Immature natural killer cell (primary cell): ENCODE measurements around the gene C9orf153. TPM values are rescaled to one million over a fixed set of nuclear protein-coding genes. Genes with fewer than 3 reads are reported as not detected.

Experiments
- DNase-seq, 3 donors: peaks; one replicate each; pipeline ENCODE4 v3.0.0; 2022; ENCODE audit warnings: mixed read lengths in 1 of 3
- H3K27ac Mint-ChIP-seq, 6 donors: one replicate each; pipeline ENCODE4 v1.8.0; 2020; ENCODE audit warnings: mixed read lengths in 6 of 6, mild to moderate bottlenecking in 5 of 6, inconsistent platforms in 4 of 6, moderate library complexity in 3 of 6
- H3K27me3 Mint-ChIP-seq, 3 donors: one replicate each; pipeline ENCODE4 v1.8.0; 2020 to 2021; ENCODE audit warnings: low read depth in 3 of 3, mild to moderate bottlenecking in 3 of 3, mixed read lengths in 3 of 3, moderate library complexity in 3 of 3, inconsistent platforms in 1 of 3
- H3K36me3 Mint-ChIP-seq, 3 donors: one replicate each; pipeline ENCODE4 v1.8.0; 2020; ENCODE audit warnings: mixed read lengths in 3 of 3, inconsistent platforms in 2 of 3, mild to moderate bottlenecking in 2 of 3
- H3K4me1 Mint-ChIP-seq, 2 donors: one replicate each; pipeline ENCODE4 v1.8.0; 2020; ENCODE audit warnings: inconsistent platforms in 2 of 2, mild to moderate bottlenecking in 2 of 2, mixed read lengths in 2 of 2, moderate library complexity in 1 of 2
- H3K4me3 Mint-ChIP-seq, 5 donors: one replicate each; pipeline ENCODE4 v1.8.0; 2020; ENCODE audit warnings: mild to moderate bottlenecking in 5 of 5, mixed read lengths in 5 of 5, inconsistent platforms in 3 of 5, moderate library complexity in 3 of 5
- H3K9me3 Mint-ChIP-seq, 6 donors: one replicate each; pipeline ENCODE4 v1.8.0; 2020; ENCODE audit warnings: mild to moderate bottlenecking in 6 of 6, mixed read lengths in 6 of 6, inconsistent platforms in 4 of 6, moderate library complexity in 3 of 6
- polyA plus RNA-seq, 3 donors: library from polyadenylated mRNA; unstranded; fragments of 300-500 nt; fragmentation: Illumina TruSeq; gene quantifications; one replicate each; pipeline ENCODE4 v1.2.3, GENCODE V29; 2021

Gene C9orf153
- polyA plus RNA-seq, 3 donors from 2014 or later: not detected

- peak; percentile 98 to 99 (median 99) for DNase-seq
- Mint-ChIP-seq H3K4me1 (peaks cover 35 to 44% of the 10 kb centered on the region in 2 donors), H3K4me3 (peak within 1 kb of the TSS; percentile 88 to 97 (median 95))
Observed at GRCh38 chr9:86282077-86282978, 22.9 kb upstream of the C9orf153 start, which contains the start of gene ISCA1. TSS of gene ISCA1 (minus strand) at chr9:86282538. CDS start at chr9:86282458, 80 bp downstream.

GRCh38 chr9:86281593-86282076 lies 22.2 kb upstream of the C9orf153 start:
- Mint-ChIP-seq H3K9me3 (no peaks in the 10 kb centered on the region), H3K4me3 (peak overlapping the region; percentile 85 to 97 (median 95)), H3K27ac (peak overlapping the region; percentile 70 to 97 (median 92)), H3K4me1 (peaks cover 41 to 49% of the 10 kb centered on the region in 2 donors), H3K27me3 (peaks cover 5 to 13% (median 10%) of the 10 kb centered on the region in 3 donors), H3K36me3 (peaks cover 0 to 7% (median 0%) of the 10 kb centered on the region in 3 donors)
- no peak for DNase-seq

More at GRCh38 chr9:86282077-86282978, 22.9 kb upstream of the C9orf153 start, which contains the start of gene ISCA1:
- Mint-ChIP-seq H3K27ac (peak within 1 kb of the TSS; percentile 92 to 99 (median 96)), H3K36me3 (peaks cover 0 to 7% (median 0%) of the 10 kb centered on the region in 3 donors), H3K9me3 (no peaks in the 10 kb centered on the region), H3K27me3 (peaks cover 5 to 13% (median 10%) of the 10 kb centered on the region in 3 donors)

- DNase-seq: no peak
- Mint-ChIP-seq H3K27ac (no peak overlapping the region), H3K4me1 (peaks cover 41 to 51% of the 10 kb centered on the region in 2 donors), H3K27me3 (peaks cover 5 to 13% (median 11%) of the 10 kb centered on the region in 3 donors), H3K9me3 (no peaks in the 10 kb centered on the region), H3K4me3 (peak overlapping the region; percentile 3 to 97 (median 86)), H3K36me3 (peaks cover 0 to 7% (median 0%) of the 10 kb centered on the region in 3 donors)
Observed at GRCh38 chr9:86280580-86280979, 21.1 kb upstream of the C9orf153 start.

- peaks cover 0 to 7% (median 0%) of the 10 kb centered on the region in 3 donors for H3K36me3 Mint-ChIP-seq
- peaks cover 5 to 13% (median 12%) of the 10 kb centered on the region in 3 donors for H3K27me3 Mint-ChIP-seq
- H3K4me1 Mint-ChIP-seq: peaks cover 41 to 59% of the 10 kb centered on the region in 2 donors
- no peak for DNase-seq
- peak overlapping the region in 2 of 6 donors; percentile 53 to 62 for H3K27ac Mint-ChIP-seq
- H3K9me3 Mint-ChIP-seq: no peaks in the 10 kb centered on the region
- H3K4me3 Mint-ChIP-seq: peak overlapping the region in 4 of 5 donors; percentile 49 to 64 (median 54)
Observed at GRCh38 chr9:86279839-86280238, 20.4 kb upstream of the C9orf153 start.

DNA sequence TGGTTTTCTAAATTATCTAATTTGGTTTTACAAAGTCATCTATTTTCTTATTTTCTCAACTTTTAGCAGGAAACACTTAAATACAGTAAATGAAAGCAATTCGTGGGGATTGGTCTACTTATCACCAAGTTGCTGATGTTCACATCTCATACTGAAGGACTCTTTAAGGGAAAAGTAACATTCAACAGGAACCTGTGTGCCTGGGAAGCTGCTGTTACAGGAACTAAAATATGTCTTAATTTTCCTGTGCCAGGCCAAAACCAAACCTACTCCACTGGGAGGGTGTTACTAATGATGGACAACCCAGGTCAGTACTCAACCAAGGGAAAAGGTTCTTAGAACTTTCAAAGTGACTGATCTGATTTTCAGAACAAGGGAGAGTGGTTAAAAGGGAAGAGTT lies 17.6 kb upstream of the C9orf153 start:
- Mint-ChIP-seq H3K27ac (no peak overlapping the region), H3K4me3 (no peak overlapping the region), H3K4me1 (peaks cover 28 to 60% of the 10 kb centered on the region in 2 donors)

DNA sequence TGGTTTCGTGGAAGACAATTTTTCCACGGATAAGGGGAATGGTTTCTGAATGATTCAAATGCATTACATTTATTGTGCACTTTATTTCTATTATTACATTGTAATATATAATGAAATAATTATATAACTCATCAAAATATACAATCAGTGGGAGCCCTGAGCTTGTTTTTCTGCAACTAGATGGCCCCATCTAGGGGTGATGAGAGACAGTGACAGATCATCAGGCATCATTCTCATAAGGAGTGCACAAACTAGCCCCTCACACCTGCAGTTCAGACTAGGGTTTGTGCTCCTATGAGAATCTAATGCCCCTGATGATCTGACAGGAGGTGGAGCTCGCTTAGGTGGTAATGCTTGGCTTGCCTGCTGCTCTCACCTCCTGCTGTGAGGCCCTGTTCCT lies 16.5 kb upstream of the C9orf153 start:
- no peak overlapping the region for H3K4me3 Mint-ChIP-seq
- H3K27me3 Mint-ChIP-seq: peaks cover 0 to 3% (median 0%) of the 10 kb centered on the region in 3 donors
- H3K4me1 Mint-ChIP-seq: peaks cover 21 to 52% of the 10 kb centered on the region in 2 donors
- DNase-seq: no peak
- H3K9me3 Mint-ChIP-seq: no peaks in the 10 kb centered on the region
- H3K27ac Mint-ChIP-seq: no peak overlapping the region
- peaks cover 13 to 35% (median 16%) of the 10 kb centered on the region in 3 donors for H3K36me3 Mint-ChIP-seq

More for the DNA sequence above, 17.6 kb upstream of the C9orf153 start:
- Mint-ChIP-seq H3K36me3 (peaks cover 4 to 24% (median 7%) of the 10 kb centered on the region in 3 donors), H3K27me3 (peaks cover 0 to 5% (median 3%) of the 10 kb centered on the region in 3 donors), H3K9me3 (no peaks in the 10 kb centered on the region)
- DNase-seq: no peak

DNA sequence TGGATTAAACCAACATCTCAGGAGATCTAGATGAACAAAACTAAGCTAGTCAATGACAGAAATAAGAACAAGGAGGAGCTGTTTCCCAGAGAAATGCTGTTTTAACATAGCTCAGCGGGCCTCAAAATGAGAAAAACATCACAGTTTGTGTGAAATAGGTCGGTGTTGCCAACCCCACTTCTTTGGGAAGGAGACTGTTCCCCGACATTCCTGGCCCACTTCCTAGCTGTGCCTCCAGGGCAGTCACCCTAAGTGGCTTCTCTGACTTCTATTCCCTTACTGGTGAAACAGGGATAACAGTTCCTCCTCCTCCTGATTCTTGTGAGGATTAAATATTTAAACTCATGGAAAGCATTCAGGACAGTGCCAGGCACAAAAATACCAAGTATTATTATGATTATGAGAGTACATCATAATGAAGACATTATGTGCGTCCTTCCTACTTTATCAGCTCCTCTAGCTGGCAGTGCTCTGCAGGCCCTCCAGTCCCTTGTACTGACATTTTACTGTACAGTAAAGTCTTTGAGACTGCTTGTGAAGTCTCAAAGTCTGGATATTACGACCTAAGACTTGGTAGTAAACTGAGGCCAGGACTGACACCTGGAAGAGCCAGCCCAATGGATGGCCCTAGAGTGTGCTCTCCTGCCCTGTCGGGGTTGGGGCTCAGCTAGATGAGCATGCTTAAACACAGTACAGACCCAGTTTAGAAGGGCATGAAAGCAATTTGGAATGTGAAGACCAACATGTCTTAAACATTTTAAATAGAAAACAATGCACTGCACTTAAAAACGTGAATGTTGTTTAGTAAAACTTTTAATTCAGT lies 15.6 kb upstream of the C9orf153 start:
- H3K4me3 Mint-ChIP-seq: no peak overlapping the region
- H3K4me1 Mint-ChIP-seq: peaks cover 18 to 47% of the 10 kb centered on the region in 2 donors
- H3K9me3 Mint-ChIP-seq: no peaks in the 10 kb centered on the region
- H3K27me3 Mint-ChIP-seq: peaks cover 0 to 2% (median 0%) of the 10 kb centered on the region in 3 donors
- H3K36me3 Mint-ChIP-seq: peaks cover 14 to 37% (median 16%) of the 10 kb centered on the region in 3 donors
- no peak for DNase-seq
- no peak overlapping the region for H3K27ac Mint-ChIP-seq

GRCh38 chr9:86272221-86272620 lies 12.8 kb upstream of the C9orf153 start:
- H3K4me1 Mint-ChIP-seq: peaks cover 7 to 26% of the 10 kb centered on the region in 2 donors
- H3K27ac Mint-ChIP-seq: no peak overlapping the region
- H3K27me3 Mint-ChIP-seq: peaks cover 0 to 4% (median 3%) of the 10 kb centered on the region in 3 donors
- H3K4me3 Mint-ChIP-seq: no peak overlapping the region
- H3K9me3 Mint-ChIP-seq: no peaks in the 10 kb centered on the region
- no peak for DNase-seq
- H3K36me3 Mint-ChIP-seq: peaks cover 14 to 38% (median 16%) of the 10 kb centered on the region in 3 donors

DNA sequence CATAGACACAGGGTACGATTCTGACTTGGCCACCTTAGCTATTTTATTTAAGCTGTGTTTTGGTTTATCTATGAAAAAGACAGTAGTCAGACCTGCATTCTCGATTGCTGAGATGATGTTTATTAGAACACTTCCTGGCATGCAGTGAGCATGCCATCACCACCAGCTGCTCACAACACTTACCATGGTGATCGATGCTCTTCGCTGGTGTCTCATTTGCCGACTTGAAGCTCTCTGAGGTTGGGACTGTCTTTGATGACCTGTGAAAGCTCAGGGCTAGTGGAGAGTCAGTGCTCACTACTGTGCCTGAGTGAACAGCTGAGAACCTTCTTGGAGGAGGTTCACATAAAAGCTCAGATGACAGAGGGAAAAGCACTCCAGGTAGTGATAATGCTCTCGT lies 4.4 kb upstream of the C9orf153 start:
- no peak for DNase-seq
- Mint-ChIP-seq H3K4me1 (peaks cover 2 to 14% of the 10 kb centered on the region in 2 donors), H3K27ac (no peak overlapping the region), H3K27me3 (peaks cover 2 to 3% (median 2%) of the 10 kb centered on the region in 3 donors), H3K36me3 (peaks cover 11 to 28% (median 18%) of the 10 kb centered on the region in 3 donors), H3K9me3 (no peaks in the 10 kb centered on the region), H3K4me3 (no peak overlapping the region)

GRCh38 chr9:86262492-86262891 lies 3.0 kb upstream of the C9orf153 start:
- H3K9me3 Mint-ChIP-seq: no peaks in the 10 kb centered on the region
- H3K4me3 Mint-ChIP-seq: no peak overlapping the region
- peaks cover 0 to 2% (median 0%) of the 10 kb centered on the region in 3 donors for H3K27me3 Mint-ChIP-seq
- peaks cover 11 to 24% (median 18%) of the 10 kb centered on the region in 3 donors for H3K36me3 Mint-ChIP-seq
- peaks cover 0 to 14% of the 10 kb centered on the region in 2 donors for H3K4me1 Mint-ChIP-seq
- DNase-seq: no peak
- H3K27ac Mint-ChIP-seq: no peak overlapping the region

DNA sequence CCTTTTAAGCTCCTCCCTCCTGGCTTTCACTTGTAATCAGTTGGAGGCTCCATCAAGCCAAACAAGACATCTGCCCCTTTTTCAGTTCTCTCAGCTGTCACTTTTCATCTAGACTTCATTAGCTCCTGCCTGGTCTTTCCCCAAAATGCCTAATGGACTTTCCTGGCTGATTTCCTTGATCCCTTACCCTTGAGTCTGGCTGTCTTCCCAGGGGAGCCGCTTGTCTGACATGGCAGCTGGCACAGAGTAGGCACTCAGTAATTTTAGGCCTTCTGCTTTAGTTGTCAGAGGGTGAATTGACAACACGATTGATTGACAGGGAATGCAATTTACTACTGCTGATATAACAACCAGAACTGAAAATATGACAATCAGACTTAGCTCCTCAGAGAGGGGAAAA lies 2.1 kb downstream of the C9orf153 start:
- Mint-ChIP-seq H3K4me3 (no peak overlapping the region), H3K36me3 (no peaks in the 10 kb centered on the region), H3K27ac (peak overlapping the region in 1 of 6 donors; percentile 6), H3K4me1 (no peaks in the 10 kb centered on the region), H3K27me3 (peaks cover 0 to 4% (median 0%) of the 10 kb centered on the region in 3 donors), H3K9me3 (peaks cover 0 to 8% (median 0%) of the 10 kb centered on the region in 6 donors)
- no peak for DNase-seq

DNA sequence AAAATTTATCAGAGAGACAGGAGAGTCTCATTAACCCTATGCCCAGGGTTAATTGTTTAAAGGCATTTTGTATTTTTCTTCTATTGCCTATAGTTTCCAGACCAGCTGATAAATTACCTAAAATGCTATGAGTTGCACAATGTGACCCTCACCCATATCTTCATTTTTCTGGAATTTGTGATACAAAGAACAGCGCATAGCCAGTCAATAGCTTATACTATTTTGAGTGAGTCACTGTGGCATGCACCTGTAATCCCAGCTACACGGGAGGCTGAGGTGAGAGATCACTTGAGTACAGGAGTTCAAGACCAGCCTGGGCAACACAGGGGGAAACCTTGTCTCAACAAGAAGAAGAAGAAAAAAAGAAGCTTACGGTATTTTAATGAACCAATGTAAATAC lies 2.8 kb downstream of the C9orf153 start:
- Mint-ChIP-seq H3K27ac (no peak overlapping the region), H3K9me3 (peaks cover 0 to 8% (median 0%) of the 10 kb centered on the region in 6 donors), H3K36me3 (peaks cover 0 to 2% (median 0%) of the 10 kb centered on the region in 3 donors), H3K4me1 (no peaks in the 10 kb centered on the region), H3K4me3 (no peak overlapping the region), H3K27me3 (peaks cover 0 to 4% (median 0%) of the 10 kb centered on the region in 3 donors)
- no peak for DNase-seq

GRCh38 chr9:86253577-86253976 lies 5.9 kb downstream of the C9orf153 start:
- no peak overlapping the region for H3K4me3 Mint-ChIP-seq
- H3K36me3 Mint-ChIP-seq: peaks cover 0 to 3% (median 0%) of the 10 kb centered on the region in 3 donors
- no peaks in the 10 kb centered on the region for H3K4me1 Mint-ChIP-seq
- peaks cover 0 to 4% (median 0%) of the 10 kb centered on the region in 3 donors for H3K27me3 Mint-ChIP-seq
- peaks cover 0 to 8% (median 0%) of the 10 kb centered on the region in 6 donors for H3K9me3 Mint-ChIP-seq
- DNase-seq: no peak
- H3K27ac Mint-ChIP-seq: no peak overlapping the region
